Duodenal mucosa (tissue), 2 donors: ENCODE data around the gene PRRG3.

ENCODE experiments used
- H3K27ac ChIP-seq: one replicate; pipeline ENCODE4 v1.7.0; 2013; ENCODE audit warnings: low read depth, low read length
- H3K27me3 ChIP-seq, 2 donors: one replicate each; pipeline ENCODE4 v1.7.0; 2013; ENCODE audit warnings: low read length in 2 of 2, control low read depth in 1 of 2; ENCODE audit not compliant: insufficient read depth in 2 of 2, control insufficient read depth in 1 of 2
- H3K36me3 ChIP-seq, 2 donors: one replicate each; pipeline ENCODE4 v1.7.0; 2013; ENCODE audit warnings: low read length in 2 of 2, control low read depth in 1 of 2; ENCODE audit not compliant: insufficient read depth in 2 of 2, control insufficient read depth in 1 of 2
- H3K4me1 ChIP-seq, 2 donors: one replicate each; pipeline ENCODE4 v1.7.0; 2013; ENCODE audit warnings: low read length in 2 of 2, control low read depth in 1 of 2; ENCODE audit not compliant: insufficient read depth in 2 of 2, control insufficient read depth in 1 of 2
- H3K4me3 ChIP-seq, 2 donors: one replicate each; pipeline ENCODE4 v1.7.0; 2013; ENCODE audit warnings: low read length in 2 of 2, low read depth in 1 of 2
- H3K9ac ChIP-seq, 2 donors: one replicate each; pipeline ENCODE4 v1.7.0; 2013; ENCODE audit warnings: low read length in 2 of 2, low read depth in 1 of 2
- H3K9me3 ChIP-seq, 2 donors: one replicate each; pipeline ENCODE4 v1.7.0; 2013; ENCODE audit warnings: low read length in 2 of 2, control low read depth in 1 of 2; ENCODE audit not compliant: control insufficient read depth in 1 of 2

The PRRG3 gene

DNA sequence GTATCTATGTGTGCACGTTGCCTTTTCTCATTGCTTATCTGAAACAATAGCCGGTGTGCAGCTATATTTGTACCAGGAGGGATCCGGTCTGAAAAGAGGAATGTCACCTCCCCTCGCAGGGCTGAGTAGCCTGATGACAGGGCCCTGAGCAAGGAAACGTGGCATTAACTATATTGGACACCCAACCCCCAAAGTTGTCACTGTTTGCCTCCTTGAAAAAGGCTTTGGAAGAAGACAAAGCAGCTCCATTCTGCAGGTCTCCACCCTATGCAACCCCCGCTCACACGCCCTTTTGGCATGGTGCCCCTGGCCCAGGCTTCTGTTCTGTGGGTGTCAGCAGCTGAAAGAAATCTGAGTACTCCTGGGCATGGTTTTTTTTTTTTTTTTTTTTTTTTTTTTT, 8.2 kb downstream of the PRRG3 start:
- Histone ChIP-seq H3K27ac (no peak overlapping the region), H3K9ac (no peak overlapping the region), H3K27me3 (no peaks in the 10 kb centered on the region), H3K4me3 (no peak overlapping the region), H3K9me3 (no peaks in the 10 kb centered on the region), H3K36me3 (no peaks in the 10 kb centered on the region), H3K4me1 (no peaks in the 10 kb centered on the region)

DNA sequence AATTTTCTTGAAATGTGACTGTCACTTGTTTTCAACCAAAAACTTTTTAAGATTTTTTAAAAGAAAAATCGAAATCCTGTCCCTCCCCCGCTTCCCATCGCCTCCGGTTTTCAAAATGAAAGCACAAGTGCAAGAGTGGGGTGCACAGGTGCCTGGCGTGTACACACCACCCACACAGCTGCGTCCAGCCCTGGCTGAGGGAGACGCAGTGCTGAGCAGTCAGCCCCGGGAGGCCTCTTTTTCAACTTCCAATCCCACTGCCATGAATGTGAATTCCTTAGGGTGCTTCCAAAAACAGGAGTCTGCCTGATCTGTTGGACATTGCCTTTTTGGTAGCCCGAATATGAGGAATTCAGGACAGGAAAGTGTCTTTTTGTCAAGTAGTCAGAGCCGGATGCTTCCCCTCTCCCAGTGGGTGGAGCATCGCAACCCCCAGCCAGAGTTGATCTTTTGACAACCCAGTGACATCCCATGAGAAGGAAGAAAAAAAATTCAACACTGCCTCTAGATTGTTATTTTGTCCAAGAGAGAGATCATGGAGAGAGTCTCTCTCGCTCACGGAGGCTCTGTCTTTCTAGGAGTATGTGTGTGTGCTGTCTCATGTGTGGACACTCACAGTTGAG, 8.9 kb downstream of the PRRG3 start:
- Histone ChIP-seq H3K27ac (no peak overlapping the region), H3K4me1 (no peaks in the 10 kb centered on the region), H3K9me3 (no peaks in the 10 kb centered on the region), H3K36me3 (no peaks in the 10 kb centered on the region), H3K9ac (no peak overlapping the region), H3K4me3 (no peak overlapping the region), H3K27me3 (no peaks in the 10 kb centered on the region)

GRCh38 chrX:151708821-151709220, 13.6 kb downstream of the PRRG3 start:
- H3K27ac ChIP-seq, result no peak overlapping the region
- H3K36me3 ChIP-seq, result no peaks in the 10 kb centered on the region
- H3K27me3 ChIP-seq, result no peaks in the 10 kb centered on the region
- no peaks in the 10 kb centered on the region for H3K9me3 ChIP-seq
- H3K4me3 ChIP-seq, result no peak overlapping the region
- no peaks in the 10 kb centered on the region for H3K4me1 ChIP-seq
- H3K9ac ChIP-seq, result no peak overlapping the region

DNA sequence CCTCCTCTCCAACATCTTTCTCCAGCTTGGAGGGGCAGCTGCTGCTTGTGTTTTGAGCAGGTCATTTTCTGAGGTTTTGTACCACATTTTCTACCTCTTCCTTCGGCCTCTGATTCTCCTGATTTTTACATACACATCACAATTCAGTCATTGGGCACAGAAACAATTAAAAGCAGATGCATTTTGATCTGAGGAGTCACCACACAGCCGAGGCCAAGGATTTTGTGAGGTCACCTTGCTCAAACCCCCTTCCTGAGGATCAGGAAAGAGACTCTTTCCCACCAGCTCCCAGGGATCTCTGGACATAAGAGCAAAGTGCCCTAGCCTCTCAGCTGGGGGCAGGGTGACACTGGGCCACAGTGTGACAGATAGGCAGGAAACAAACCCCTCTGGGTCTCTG, 15.2 kb downstream of the PRRG3 start:
- Histone ChIP-seq H3K9ac (no peak overlapping the region), H3K36me3 (no peaks in the 10 kb centered on the region), H3K27me3 (no peaks in the 10 kb centered on the region), H3K27ac (no peak overlapping the region), H3K9me3 (no peaks in the 10 kb centered on the region), H3K4me3 (no peak overlapping the region), H3K4me1 (no peaks in the 10 kb centered on the region)

DNA sequence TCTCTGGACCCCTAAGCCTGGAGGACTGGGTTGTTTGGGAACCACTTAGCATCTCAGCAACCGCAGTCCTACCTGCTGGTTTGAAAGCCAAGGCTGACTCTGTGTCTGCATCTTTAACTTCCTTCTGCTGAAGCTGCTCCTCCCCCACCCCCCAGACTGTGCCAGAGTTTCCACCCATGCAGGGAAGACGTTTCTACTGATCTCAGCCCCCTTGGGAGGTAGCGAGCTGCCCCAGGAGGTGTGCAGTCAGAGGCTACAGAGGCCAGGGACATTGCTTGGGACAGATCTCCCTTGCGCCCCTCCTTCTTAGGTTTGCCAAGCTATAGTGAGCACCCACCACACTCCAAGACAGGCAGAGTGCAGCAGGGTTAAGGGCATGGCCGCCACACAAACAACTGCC, 15.9 kb downstream of the PRRG3 start:
- H3K4me3 ChIP-seq, result no peak overlapping the region
- H3K36me3 ChIP-seq, result no peaks in the 10 kb centered on the region
- no peaks in the 10 kb centered on the region for H3K27me3 ChIP-seq
- H3K9me3 ChIP-seq, result no peaks in the 10 kb centered on the region
- no peaks in the 10 kb centered on the region for H3K4me1 ChIP-seq
- H3K9ac ChIP-seq, result no peak overlapping the region
- H3K27ac ChIP-seq, result no peak overlapping the region

DNA sequence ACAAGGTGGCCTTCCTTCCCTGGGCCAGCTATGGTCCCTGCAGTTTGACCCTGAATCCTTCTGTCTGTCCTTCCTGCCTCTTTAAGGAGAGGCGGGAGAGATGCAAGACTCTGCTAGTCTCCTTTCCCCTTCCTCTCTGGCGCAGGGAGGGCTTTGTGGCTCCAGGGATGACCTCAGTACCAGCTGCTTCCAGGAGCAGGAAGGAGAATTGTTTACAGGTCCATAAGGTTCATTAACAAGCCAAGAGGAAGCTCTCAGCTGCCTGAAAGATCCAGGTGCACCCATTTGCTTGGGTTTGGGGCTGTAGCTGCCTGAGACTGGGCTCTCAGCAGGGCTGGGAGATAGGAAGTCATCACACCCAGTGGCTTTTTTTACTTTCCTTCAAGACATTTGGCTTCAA, 16.5 kb downstream of the PRRG3 start:
- Histone ChIP-seq H3K4me3 (no peak overlapping the region), H3K27ac (no peak overlapping the region), H3K4me1 (no peaks in the 10 kb centered on the region)

GRCh38 chrX:151712253-151712652, 17.0 kb downstream of the PRRG3 start:
- H3K27ac ChIP-seq, result no peak overlapping the region
- no peak overlapping the region for H3K9ac ChIP-seq
- H3K4me3 ChIP-seq, result no peak overlapping the region
- H3K27me3 ChIP-seq, result no peaks in the 10 kb centered on the region
- H3K36me3 ChIP-seq, result no peaks in the 10 kb centered on the region
- H3K9me3 ChIP-seq, result no peaks in the 10 kb centered on the region
- H3K4me1 ChIP-seq, result no peaks in the 10 kb centered on the region

More for the DNA sequence above, 16.5 kb downstream of the PRRG3 start:
- H3K27me3 ChIP-seq, result no peaks in the 10 kb centered on the region
- no peaks in the 10 kb centered on the region for H3K36me3 ChIP-seq
- no peaks in the 10 kb centered on the region for H3K9me3 ChIP-seq
- H3K9ac ChIP-seq, result no peak overlapping the region

DNA sequence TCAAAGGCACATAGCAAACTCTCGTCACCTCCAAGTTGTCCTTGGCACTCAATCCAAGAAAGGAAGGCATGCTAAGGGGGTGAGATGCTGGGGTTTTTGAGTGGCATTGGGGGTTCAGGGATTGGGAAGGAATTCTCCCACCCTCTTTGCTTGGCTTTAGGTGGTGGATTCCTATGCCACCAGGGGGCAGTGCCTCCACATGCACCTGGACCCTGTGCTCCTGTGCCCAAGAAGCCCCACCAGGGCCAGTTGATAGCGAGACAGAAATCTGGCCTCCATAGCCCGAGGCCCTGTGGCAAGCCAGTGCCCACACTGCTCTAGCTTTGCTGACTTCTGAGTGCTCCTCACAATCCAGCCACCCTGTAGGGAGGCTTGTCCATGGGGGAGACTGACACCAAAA, 18.6 kb downstream of the PRRG3 start:
- Histone ChIP-seq H3K27ac (no peak overlapping the region), H3K9me3 (no peaks in the 10 kb centered on the region)

GRCh38 chrX:151714362-151714761, 19.1 kb downstream of the PRRG3 start:
- no peaks in the 10 kb centered on the region for H3K4me1 ChIP-seq
- no peaks in the 10 kb centered on the region for H3K9me3 ChIP-seq
- H3K27ac ChIP-seq, result no peak overlapping the region
- H3K4me3 ChIP-seq, result no peak overlapping the region
- no peak overlapping the region for H3K9ac ChIP-seq
- H3K36me3 ChIP-seq, result no peaks in the 10 kb centered on the region
- H3K27me3 ChIP-seq, result no peaks in the 10 kb centered on the region

More for the DNA sequence above, 18.6 kb downstream of the PRRG3 start:
- no peak overlapping the region for H3K9ac ChIP-seq
- H3K4me3 ChIP-seq, result no peak overlapping the region
- no peaks in the 10 kb centered on the region for H3K4me1 ChIP-seq
- no peaks in the 10 kb centered on the region for H3K36me3 ChIP-seq
- H3K27me3 ChIP-seq, result no peaks in the 10 kb centered on the region

- H3K4me3 ChIP-seq, result no peak within 1 kb of the TSS
- no peaks in the 10 kb centered on the region for H3K36me3 ChIP-seq
- no peak within 1 kb of the TSS for H3K9ac ChIP-seq
- H3K27me3 ChIP-seq, result no peaks in the 10 kb centered on the region
- no peaks in the 10 kb centered on the region for H3K9me3 ChIP-seq
- H3K4me1 ChIP-seq, result no peaks in the 10 kb centered on the region
- no peak within 1 kb of the TSS for H3K27ac ChIP-seq
Measured at GRCh38 chrX:151715752-151716151, 20.5 kb downstream of the PRRG3 start, which contains the start of gene FATE1. FATE1 (plus strand) TSS chrX:151716035; CDS start chrX:151716120, 85 bp downstream.
